CD4-positive, alpha-beta T cell treated with Interleukin-6 for 4 hours (primary cell): Measurements from ENCODE around the gene CTTN.
A peak's percentile ranks its signal among the peaks of the same experiment; 100 is the strongest.

Experiments
- DNase-seq: peaks from one replicate; pipeline ENCODE4 v3.0.0-alpha.2; 2020; ENCODE audit warnings: mixed read lengths

The CTTN gene

DNA sequence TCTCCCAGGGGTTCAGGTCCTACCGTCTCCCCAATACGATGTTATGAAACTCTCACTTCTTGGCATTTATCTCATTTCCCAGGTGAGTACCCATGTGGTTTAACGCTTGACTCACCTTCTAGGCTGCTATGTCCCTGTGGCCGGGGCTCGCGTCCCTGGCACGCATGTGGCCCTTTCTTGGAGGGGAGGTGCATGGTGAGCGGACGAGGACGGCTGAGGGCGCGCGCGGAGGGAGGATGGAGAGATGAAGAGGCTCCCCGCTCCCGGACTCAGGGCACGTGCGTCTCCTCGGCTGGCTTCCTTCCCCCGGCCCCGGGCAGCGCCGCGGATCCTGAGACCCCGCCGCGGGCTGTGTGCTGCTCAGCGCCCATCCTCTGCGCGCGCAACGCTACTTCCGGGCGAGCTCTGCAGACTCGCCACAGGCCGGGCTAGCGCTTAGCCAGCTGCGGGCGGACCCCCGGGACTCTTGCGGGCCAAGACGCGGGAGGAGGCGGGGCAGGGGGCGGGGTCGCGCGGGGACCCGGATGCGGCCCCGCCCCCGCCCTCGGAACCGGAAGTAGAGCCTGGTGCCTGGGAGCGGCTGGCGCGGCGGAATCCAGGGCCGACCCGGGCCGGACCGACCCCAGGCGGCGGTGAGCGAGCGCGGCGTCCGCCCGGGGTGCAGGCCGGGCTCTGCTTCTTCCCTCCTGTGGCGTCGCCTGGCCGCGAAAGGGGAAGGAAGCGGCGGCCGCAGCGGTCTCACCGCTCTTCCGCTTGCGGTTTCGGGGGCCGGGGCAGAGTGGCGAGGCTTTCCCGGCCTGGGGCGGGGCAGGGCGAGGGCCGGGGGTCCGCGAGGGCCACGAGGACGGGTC, at the start of gene CTTN:
Gene CTTN, plus strand, starts transcription at position 547 of the 851 bp plus-strand sequence. CDS start 8,769 bp downstream, outside the sequence.
- DNase-seq = peak; percentile 66

DNA sequence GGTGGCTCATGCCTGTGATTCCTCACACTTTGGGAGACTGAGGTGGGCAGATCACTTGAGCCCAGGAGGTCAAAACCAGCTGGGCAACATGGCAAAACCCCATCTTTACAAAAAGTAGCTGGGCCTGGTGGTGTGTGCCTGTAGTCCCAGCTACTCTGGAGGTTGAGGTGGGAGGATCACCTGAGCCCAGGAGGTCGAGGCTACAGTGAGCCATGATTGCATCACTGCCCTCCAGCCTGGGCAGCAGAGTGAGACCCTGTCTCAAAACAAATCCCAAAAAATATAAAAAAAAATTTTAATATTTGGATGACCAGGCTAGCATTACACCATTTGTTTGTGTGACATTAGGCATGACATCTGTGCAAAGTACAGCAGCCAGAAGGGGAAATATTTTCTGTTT, 49.7 kb upstream of the CTTN start:
- no peak for DNase-seq

DNA sequence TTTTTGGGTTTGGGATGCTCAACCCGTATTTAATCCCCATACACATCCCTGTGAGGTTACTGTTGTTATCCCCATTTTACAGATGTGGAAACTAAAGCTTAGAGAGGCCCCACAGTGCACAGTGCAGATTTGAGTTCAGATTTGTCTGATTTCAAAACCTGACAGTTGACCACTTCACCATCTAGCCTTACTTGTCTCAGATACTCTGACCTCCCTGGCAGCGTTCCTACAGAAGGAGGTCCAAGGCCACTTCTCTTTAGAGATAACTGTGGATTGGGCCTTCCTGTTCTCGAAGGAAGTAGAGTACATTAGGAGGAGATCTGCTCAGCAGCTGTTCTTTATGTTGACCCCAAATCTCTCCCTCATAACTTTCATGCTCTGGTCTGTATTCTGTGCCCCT, 46.7 kb upstream of the CTTN start:
- no peak for DNase-seq

DNA sequence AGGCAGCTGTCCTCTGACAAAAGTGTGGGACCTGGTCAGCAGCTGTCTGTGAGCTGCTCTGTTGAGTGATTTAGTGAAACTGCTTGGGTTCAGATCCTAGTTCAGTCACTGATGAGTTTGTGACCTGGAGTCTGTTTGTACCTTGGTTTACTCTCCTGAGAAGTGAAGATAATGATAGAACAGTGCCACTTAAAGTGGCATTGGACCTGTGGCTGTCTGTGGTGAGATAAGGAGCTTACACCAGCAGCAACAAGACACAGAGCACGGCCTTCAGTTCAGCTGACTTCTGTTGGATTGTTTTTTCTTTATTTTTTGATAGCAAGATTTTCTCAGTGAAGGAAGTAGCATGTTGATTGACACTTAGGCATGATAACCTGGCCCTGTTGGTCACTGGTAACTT, 46.2 kb upstream of the CTTN start:
- DNase-seq = no peak

DNA sequence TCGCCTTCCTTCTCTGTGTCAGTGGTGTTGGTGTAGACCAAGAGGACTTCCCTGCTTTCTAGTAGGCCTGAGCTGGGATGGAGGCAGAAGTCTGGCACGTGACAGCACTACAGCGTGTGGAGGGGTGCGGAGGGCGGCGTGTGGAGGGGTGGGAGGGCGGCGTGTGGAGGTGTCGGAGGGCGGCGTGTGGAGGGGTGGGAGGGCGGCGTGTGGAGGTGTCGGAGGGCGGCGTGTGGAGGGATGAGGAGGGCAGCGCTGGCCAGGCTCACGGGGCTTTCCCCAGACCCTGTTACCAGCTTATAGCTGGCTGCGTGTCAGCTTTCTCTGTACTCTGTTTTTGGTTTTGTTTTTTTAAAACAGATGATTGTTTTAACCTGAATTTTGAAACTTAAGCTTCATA, 45.7 kb upstream of the CTTN start:
- DNase-seq = no peak

DNA sequence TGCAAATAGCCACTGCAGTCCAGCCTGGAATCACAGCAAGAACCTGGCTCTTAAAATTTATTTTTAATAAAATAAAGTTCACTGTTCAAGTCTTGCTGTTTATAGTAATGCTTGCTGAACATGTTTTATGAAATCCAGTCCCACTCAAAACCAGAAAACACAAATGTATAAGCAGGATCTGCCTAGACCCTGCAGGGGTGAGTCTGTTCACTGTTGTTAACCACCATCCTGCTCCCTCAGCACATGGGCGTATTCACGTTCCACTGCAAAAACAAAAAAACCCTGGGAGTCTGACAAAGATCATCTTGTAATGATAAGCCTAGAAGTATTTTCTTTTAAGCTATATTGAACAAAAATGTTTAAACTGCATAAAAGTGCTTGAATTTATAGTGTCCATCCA, 45.0 kb upstream of the CTTN start:
- no peak for DNase-seq

DNA sequence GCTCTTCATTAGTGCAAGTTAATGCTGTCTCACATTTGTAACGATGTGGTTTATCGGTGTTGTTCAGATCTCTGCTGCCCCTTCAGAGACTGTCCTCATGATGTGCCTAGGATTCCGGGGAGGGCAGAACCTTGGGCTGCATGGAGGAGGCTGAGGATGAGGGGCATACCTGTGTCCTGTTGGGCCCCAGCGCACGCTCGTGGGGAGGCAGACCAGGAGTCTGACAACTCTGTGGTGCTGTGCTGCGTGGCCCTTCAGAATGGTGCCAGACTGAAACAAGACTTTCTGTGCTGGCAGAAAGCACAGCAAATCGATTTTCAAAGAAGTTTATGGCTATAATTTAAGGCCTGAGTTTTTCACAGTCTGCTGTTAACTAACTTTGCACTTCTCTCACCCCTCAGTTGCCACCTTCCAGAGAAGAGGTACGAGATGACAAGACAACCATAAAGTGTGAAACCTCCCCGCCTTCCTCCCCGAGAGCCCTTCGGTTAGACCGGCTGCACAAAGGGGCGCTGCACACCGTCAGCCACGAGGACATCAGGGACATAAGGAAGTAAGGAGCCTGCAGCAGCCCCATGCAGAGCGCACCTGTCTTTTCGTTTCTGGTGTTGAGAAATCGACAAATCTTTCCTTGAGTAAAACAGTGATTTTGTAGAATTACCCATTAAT, 44.3 kb upstream of the CTTN start:
- DNase-seq = no peak

DNA sequence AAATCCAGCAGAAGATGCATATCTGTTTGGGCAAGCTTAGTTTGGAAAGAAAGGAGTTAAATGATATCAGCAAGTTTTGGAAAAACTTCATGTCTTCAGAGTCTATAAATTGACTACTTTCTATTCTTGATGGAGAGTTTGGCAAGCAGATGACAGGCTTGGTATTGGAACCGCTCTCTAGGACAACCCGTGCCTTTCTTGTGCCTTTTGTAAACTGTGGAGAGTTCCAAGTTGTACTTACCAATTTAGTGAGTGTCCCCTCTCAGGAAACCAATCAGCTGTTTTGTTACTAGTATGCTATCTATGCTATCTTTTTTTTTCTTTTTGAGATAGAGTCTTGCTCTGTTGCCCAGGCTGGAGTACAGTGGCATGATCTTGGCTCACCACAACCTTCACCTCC, 43.7 kb upstream of the CTTN start:
- no peak for DNase-seq

DNA sequence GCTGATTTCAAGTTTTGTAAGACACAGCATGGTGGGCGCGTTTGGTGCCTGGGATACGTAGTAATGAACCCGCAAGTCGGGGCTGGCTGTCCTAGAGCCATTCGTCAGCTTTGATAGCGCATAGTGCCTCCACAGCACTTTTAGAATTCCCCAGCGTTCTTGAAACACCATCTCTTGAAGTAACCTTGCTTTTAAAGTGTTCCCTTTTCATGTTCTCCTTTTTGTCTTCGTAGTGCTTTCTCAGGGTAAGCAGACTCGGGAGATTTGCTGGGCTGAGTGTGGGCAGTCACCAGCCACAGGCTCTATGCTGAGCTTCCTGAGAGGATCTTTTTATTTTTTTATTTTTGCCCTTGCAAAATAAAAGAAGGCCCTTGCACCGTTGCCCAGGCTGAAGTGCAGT, 39.6 kb upstream of the CTTN start:
- DNase-seq = no peak

DNA sequence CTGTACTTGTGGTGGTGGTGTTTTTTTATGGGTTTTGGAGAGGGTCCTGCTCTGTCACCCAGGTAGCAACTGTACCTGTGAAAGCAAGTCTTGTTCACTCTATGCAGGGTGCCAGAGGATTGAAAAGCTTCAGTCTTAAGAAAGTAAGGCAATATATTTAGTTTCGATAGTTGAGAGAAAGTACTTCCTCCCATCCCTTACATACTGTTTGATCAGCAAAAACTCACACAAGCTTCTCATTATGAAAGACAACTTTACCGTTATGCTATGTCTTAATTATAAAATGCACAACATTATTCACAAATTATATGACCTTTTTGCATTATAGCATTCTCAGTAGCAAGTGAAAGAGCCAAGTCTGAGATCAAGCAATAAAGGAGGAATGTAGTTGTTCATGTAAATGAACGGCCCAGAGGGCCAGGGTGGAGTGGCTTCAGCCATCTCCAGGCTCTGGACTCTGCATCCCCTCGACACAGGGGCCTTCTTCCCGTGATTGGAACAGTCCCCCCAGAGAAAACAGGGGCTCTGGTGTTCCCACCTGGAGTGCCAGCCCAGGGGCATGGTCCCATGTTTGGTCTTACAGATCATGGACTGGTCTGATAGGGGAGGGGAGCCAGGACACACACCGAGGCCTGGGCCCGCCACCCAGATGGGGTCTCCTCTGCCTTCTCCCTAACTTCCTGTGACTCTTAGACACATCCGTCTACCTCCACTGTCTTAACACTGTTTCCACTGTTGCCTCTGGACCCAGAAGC, 38.7 kb upstream of the CTTN start:
- DNase-seq = no peak

DNA sequence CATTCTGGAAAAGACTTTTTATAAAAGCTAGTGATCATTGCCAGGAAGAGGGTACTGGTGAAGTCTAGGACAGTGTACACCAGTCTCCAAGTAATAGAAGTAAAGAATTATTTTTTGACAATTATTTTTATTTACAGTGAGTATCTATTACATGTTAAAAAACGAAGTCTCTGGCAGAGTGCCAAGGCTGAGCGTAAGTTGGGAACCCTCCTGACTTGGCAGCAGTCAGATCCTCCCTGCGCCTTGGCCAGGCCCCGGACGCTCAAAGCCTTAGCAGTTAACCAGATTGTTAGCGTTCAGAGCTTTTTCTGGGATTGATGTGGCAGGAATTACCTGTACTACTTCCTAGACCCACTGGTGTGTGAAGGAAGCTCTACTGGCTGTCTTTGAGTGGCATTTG, 38.1 kb upstream of the CTTN start:
- DNase-seq = no peak

DNA sequence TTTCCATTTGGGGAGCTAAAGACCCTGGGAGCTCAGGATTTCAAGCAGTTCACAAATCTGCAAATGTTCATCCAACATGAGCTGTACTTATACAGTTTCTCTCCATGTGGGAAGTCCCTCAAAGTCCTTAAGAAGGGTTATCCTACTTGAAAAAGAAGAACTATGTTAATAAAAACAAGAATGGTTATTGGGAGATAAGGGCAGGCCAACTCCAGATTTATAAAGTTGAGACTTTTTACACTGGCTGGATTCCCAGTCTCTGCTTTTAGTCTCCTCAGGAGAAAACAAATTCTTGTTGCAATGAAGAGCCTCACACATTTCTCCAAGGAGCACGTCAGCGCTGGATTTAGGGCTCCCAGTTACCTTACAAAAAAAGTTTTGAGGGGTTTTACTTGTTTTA, 34.2 kb upstream of the CTTN start:
- DNase-seq = no peak

DNA sequence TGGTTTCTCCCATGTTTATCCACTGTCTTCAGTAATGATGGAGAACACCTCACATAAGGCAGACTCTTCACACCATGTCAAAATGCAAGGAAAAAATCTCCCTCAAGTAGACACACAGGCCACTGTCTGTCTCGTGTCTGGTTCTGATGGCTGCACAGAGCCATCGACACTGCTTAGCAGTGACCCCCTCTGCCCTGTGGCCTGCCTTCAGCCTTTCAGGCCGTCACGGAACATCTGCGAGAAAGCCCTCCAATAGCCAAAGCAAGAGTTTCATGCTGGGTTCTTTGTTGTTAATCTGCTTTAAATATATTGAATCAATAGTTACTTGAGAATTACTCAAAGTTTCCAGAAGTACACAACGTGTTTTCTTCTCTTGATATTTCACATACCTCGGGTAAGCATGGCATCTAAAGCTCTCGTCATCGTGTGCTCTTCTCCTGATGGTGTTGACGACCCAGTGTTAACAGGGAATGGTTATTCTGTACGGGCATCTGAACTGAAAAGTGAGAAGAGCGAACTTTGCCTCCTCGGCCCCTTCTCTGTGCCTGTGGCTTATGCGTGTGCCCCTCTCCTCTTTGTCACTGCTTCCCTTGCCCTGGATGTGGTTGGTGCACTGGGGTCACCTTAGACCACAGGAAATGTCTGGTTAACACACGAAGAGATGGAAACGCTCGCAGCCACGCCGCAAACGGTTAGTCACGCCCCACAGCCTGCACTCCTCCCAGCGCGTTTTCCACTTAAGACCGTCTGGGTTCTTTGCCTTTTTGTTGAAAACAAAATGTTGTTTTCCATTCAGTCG, 33.4 kb upstream of the CTTN start:
- peak; percentile 61 for DNase-seq

DNA sequence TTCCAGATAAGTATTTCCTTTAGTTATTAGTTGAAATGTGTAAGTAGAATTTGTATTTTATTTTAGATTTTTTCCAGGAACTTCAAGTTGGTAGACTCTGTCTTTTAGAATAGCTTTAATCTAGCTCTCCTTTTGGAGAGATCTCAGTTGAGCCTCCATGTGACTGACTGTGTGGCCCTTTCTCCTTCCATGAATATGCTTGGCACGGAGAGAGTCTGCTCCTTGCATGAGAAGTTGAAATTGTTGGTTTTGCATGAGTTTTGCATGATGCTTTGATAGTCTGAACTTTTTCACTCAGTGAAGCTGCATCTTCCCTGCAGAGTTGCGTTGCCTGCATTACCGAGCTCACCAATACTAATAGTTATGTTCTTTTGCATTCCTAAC, 32.8 kb upstream of the CTTN start:
- DNase-seq = no peak

DNA sequence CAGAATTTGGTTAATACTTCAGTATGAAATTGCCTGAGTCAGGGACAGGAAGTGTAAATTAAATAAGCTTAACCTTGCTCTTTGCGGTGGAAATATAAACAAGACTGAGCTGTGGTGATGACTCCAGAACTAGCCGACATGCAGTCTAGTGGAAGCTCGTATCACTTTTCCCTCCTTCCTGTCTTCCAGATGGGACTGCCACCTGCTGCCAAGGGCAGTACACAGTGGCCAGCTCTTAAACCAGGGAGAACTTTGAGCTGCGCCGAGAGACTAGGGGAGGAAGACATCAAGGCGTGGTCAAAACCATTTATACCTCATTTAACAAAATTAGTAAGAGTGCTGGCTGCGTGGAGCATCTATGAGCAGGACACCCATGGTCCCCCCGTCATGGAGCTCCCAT, 31.3 kb upstream of the CTTN start:
- no peak for DNase-seq

DNA sequence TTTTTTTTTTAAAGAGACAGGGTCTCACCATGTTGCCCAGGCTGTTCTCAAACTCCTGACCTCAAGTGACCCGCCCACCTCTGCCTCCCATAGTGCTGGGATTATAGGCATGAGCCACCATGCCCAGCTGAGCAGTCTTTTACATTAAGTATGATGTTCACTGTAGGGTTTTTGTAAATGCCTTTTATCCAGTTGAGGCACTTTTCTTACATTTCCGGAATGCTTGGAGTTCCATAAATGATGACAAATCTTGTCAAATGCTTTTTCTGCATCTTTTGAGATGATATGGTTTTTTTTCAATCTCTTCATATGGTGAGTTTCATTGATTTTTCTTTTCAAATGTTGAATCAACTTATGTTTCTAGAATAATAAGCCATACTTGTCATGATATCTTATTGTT, 29.4 kb upstream of the CTTN start:
- no peak for DNase-seq

DNA sequence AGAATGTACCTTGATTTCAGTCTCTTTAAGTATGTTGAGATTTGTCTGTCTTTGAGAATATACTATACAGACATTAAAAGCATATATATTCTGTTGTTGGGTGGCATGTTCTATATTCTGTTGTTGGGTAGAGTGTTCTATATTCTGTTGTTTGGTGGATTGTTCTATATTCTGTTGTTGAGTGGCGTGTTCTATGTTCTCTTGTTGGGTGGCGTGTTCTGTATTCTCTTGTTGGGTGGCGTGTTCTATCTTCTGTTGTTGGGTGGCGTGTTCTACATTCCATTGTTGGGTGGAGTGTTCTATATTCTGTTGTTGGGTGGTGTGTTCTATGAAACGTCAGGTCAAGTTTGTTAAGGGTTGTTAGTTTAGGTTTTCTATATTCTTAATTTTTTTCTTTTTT, 27.1 kb upstream of the CTTN start:
- DNase-seq = no peak

DNA sequence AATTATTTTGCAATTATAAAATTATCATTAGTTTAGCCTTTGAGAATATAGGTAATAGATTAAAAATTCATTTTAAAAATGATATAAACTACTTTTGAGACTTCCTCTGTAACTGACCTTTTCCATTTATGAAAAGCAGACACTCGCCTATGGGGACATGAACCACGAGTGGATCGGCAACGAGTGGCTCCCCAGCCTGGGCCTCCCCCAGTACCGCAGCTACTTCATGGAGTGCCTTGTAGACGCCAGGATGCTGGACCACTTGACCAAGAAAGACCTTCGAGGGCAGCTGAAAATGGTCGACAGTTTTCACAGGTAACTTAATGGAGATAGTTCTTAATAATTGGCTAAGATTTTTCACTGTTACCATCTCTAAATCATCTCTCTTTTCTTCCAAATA, 26.3 kb upstream of the CTTN start:
- no peak for DNase-seq

DNA sequence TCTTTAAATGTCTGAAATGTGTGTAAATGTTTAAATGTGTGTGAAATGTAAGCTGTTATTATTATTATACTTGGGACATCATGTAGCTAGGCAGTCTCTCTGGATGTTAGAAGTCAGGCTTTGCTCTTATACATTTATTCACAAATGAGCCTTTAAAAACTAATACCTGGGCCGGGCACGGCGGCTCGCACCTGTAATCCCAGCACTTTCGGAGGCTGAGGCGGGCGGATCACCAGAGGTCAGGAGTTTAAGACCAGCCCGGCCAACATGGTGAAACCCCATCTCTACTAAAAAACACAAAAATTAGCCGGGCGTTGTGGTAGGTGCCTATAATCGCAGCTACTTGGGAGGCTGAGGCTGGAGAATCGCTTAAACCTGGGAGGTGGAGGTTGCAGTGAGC, 21.7 kb upstream of the CTTN start:
- DNase-seq = no peak

DNA sequence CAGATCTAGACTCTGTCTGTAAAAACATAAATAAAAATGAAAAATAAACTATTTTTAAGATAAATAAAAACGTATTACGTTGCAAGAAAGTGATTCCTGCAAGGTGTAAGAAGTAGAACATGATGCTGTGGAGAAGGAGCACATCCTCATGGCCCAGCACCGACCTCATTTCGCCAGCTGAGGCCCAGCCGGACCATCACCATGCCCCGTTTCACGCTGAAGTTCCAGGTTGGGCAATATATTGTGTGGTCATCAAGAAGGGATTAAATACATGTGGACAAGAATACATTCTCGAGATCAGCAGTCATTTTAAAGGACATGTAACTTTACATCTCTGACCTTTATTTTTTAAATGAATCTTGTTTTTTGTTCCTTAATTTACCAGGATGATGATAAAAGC, 20.7 kb upstream of the CTTN start:
- no peak for DNase-seq

DNA sequence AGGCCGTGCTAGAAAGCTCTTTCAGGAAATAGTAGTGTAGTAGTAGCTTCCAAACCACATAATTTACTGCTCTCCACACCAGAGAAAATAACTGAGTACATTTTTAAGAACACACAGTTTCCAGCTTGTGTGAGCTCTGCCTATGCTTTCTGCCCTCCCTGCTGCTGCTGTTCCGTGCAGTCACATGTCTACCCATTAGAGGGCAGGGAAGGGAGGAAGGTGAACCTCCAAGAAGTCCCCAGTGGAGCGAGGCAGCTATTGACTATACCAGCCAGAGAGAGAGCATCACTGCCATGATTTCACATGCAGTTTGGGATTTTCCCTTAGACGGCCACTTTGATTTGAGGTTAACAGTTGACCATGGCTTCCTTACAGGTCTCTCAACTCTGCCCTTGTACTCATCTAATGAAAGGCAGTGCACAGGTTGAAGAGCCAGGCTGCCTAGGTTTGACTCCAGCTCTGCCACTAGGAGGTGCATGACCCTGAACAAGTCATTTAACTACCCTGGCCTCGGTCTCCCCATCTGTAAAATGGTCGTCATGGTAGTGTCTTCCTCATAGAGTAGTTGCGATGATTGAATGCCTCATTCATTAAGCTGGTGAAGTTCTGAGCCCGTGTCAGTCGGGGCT, 19.7 kb upstream of the CTTN start:
- no peak for DNase-seq

DNA sequence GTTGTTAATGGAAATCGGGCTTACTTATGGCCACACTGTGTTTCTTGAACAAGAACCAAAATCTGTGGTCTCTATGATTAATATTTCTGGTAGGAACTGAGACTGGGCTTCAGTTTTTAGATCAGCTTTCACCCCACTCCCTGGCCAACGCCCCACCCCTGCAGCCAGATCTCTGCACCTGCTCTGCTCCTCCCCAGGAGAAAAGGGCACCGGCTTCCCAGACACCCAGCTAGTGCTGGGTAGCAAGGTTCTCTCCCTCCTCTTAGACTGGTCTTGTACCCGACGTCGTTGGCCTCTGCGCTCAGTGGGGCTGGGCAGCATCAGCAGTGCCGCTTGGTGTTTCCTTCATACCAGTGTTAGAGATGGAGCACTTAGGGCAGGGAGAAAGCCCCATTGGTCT, 17.0 kb upstream of the CTTN start:
- no peak for DNase-seq
